ENCODE data around the gene EPHA5. TPM values are rescaled to one million over a fixed set of nuclear protein-coding genes. Genes with fewer than 3 reads are reported as not detected.

The EPHA5 gene
- total and polyA plus RNA-seq, 4 donors = 0.02 to 0.15 (median 0.11) TPM; not detected in 1

DNA sequence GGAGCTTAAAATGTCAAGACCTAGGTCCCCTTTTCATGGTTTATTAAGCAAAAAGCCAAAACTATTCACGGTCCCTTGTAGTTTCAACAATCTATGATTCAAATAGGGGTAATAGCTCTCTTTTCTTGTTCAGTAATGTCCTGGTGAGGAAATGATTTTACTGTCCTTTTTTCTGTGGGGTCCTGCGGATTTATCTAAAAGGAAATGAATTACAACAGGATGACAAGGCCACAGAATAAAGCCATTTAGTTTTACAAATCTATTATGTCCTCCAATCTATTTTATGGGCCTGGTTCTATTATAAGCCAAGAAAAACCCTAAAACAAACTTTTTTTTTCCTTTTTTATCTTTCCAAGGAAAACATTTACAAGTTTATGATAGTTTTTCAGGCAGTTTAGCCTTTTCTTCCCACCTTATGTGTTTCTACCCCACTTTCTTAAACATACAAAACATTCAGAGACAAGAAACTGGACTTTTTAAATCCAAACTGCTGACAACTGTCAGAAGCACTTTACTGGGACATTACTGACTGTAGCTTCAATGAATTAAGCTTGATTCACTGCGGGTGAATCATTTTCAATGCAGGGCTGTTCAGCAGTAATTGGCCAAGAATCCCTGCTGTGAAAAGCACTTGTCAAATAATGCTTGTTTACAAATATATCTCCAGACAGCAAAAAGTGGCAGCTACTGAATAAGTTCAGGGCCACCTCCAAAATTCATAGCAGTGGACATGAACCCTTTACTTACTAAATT, 4.3 kb downstream of the EPHA5 start:
- ATAC-seq (ENCODE audit: insufficient read depth, low FRiP score) (no peak), DNase-seq (no peak)
- H3K36me3 ChIP-seq (ENCODE audit: control insufficient read depth in 4 of 4, insufficient read depth in 4 of 4, low read length in 4 of 4) = no peaks in the 10 kb centered on the region
- WGBS, 2 donors = 50 to 67% methylated on average over 3 of the region's 3 CpGs
- peaks cover 6 to 56% (median 51%) of the 10 kb centered on the region in 3 donors for H3K27me3 ChIP-seq (ENCODE audit: control insufficient read depth in 3 of 3, insufficient read depth in 3 of 3, low read length in 2 of 3)
- H3K9me3 ChIP-seq (ENCODE audit: control insufficient read depth in 4 of 4, insufficient read depth in 3 of 4, low read length in 3 of 4) = peaks cover 0 to 2% (median 0%) of the 10 kb centered on the region in 4 donors
- H3K27ac ChIP-seq (ENCODE audit: low read depth in 1 of 2, low read length in 1 of 2) = no peak overlapping the region
- H3K9ac ChIP-seq (ENCODE audit: insufficient read depth in 1 of 2, low read length in 2 of 2) = no peak overlapping the region
- no peak overlapping the region for H3K4me3 ChIP-seq
- TF ChIP-seq, protein P1, sequence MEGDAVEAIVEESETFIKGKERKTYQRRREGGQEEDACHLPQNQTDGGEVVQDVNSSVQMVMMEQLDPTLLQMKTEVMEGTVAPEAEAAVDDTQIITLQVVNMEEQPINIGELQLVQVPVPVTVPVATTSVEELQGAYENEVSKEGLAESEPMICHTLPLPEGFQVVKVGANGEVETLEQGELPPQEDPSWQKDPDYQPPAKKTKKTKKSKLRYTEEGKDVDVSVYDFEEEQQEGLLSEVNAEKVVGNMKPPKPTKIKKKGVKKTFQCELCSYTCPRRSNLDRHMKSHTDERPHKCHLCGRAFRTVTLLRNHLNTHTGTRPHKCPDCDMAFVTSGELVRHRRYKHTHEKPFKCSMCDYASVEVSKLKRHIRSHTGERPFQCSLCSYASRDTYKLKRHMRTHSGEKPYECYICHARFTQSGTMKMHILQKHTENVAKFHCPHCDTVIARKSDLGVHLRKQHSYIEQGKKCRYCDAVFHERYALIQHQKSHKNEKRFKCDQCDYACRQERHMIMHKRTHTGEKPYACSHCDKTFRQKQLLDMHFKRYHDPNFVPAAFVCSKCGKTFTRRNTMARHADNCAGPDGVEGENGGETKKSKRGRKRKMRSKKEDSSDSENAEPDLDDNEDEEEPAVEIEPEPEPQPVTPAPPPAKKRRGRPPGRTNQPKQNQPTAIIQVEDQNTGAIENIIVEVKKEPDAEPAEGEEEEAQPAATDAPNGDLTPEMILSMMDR (IDR thresholded peaks at IDR 0.05; ENCODE audit: control extremely low read depth, extremely low read depth) = no peak
- H3K4me1 ChIP-seq (ENCODE audit: control insufficient read depth in 5 of 5, insufficient read depth in 5 of 5, low read length in 5 of 5) = peaks cover 0 to 27% (median 3%) of the 10 kb centered on the region in 5 donors

DNA sequence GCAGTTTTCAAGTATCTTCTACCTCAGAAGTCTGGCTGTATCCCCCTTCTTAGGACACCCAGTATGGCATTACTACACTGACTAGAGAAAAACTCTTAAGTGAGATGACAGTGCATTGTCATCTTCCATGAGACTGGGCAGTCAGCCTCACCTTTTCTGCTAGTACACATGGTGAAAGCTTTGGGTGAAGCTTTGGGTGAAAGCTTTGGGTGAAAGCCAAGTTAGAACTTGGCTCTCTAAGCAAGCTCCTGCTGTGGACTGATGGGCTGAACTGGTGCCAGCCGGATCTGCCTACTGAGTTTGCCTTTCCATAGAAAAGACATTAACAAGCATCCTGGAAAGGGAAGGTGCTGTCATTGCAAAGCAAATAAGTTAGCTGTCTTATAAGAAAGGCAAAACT, 8.8 kb downstream of the EPHA5 start:
- no peak overlapping the region for H3K9ac ChIP-seq (ENCODE audit: insufficient read depth in 1 of 2, low read length in 2 of 2)
- H3K27ac ChIP-seq (ENCODE audit: low read depth in 1 of 2, low read length in 1 of 2) = no peak overlapping the region
- 39 to 43% methylated on average over 1 of the region's 1 CpG for WGBS, 2 donors
- no peaks in the 10 kb centered on the region for H3K4me1 ChIP-seq (ENCODE audit: control insufficient read depth in 5 of 5, insufficient read depth in 5 of 5, low read length in 5 of 5)
- H3K9me3 ChIP-seq (ENCODE audit: control insufficient read depth in 4 of 4, insufficient read depth in 3 of 4, low read length in 3 of 4) = no peaks in the 10 kb centered on the region
- peaks cover 0 to 14% (median 12%) of the 10 kb centered on the region in 3 donors for H3K27me3 ChIP-seq (ENCODE audit: control insufficient read depth in 3 of 3, insufficient read depth in 3 of 3, low read length in 2 of 3)
- H3K36me3 ChIP-seq (ENCODE audit: control insufficient read depth in 4 of 4, insufficient read depth in 4 of 4, low read length in 4 of 4) = no peaks in the 10 kb centered on the region
- H3K4me3 ChIP-seq = no peak overlapping the region
- no peak for ATAC-seq (ENCODE audit: insufficient read depth, low FRiP score)
- DNase-seq = peak in 1 of 3 donors; percentile 31
- TF ChIP-seq, protein P1 (IDR thresholded peaks at IDR 0.05; ENCODE audit: control extremely low read depth, extremely low read depth) = no peak

DNA sequence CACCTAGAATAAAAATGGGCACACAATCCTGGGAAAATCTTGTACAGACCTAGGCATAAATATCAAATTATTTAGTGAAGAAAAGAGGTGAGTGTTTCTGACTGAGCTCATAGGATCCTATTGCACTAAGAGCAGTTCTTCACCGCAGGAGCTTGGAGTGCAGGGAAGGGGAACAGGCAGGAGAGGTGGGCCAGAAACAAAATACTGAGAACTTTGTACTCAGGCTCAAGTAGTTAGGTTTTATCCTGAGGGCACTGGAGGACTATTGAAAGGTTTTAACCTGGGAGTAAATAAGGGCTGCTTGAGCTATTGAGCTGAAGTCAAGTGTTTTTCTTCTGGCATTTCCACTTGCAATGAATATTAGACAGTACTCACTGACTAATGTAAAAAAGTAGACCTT, 12.2 kb downstream of the EPHA5 start:
- WGBS, 2 donors = 37 to 64% methylated on average over 1 of the region's 1 CpG
- Histone ChIP-seq H3K27ac (ENCODE audit: low read depth in 1 of 2, low read length in 1 of 2) (no peak overlapping the region), H3K9ac (ENCODE audit: insufficient read depth in 1 of 2, low read length in 2 of 2) (no peak overlapping the region), H3K27me3 (ENCODE audit: control insufficient read depth in 3 of 3, insufficient read depth in 3 of 3, low read length in 2 of 3) (peaks cover 0 to 4% (median 0%) of the 10 kb centered on the region in 3 donors), H3K36me3 (ENCODE audit: control insufficient read depth in 4 of 4, insufficient read depth in 4 of 4, low read length in 4 of 4) (no peaks in the 10 kb centered on the region), H3K4me1 (ENCODE audit: control insufficient read depth in 5 of 5, insufficient read depth in 5 of 5, low read length in 5 of 5) (no peaks in the 10 kb centered on the region), H3K9me3 (ENCODE audit: control insufficient read depth in 4 of 4, insufficient read depth in 3 of 4, low read length in 3 of 4) (no peaks in the 10 kb centered on the region), H3K4me3 (no peak overlapping the region)
- ATAC-seq (ENCODE audit: insufficient read depth, low FRiP score) (peak; percentile 41), DNase-seq (peak in 2 of 3 donors; percentile 41 to 72)
- TF ChIP-seq, protein P1 (IDR thresholded peaks at IDR 0.05; ENCODE audit: control extremely low read depth, extremely low read depth) = no peak
